IMR-90 (cell line): ENCODE measurements around the gene FGF16.

Experiments
- CEBPB ChIP-seq: IDR thresholded peaks from 2 replicates; pipeline ENCODE4 v1.6.1; 2012; ENCODE audit warnings: low read depth, low read length, improper control_type of control experiment
- FOS ChIP-seq: fragments of 150-350 bp; IDR thresholded peaks from 2 replicates; pipeline ENCODE4 v1.6.1; 2016; ENCODE audit warnings: low read depth, low read length
- MAFK ChIP-seq: IDR thresholded peaks from 2 replicates; pipeline ENCODE4 v1.6.1; 2012; ENCODE audit warnings: low read depth, low read length, improper control_type of control experiment
- MAZ ChIP-seq: IDR thresholded peaks from 2 replicates; pipeline ENCODE4 v1.6.1; 2012; ENCODE audit warnings: low read depth, mild to moderate bottlenecking, low read length, improper control_type of control experiment, moderate library complexity, borderline replicate concordance
- POLR2A ChIP-seq: IDR thresholded peaks from 2 replicates; pipeline ENCODE4 v1.6.1; 2012; ENCODE audit warnings: mild to moderate bottlenecking, low read depth, low read length
- RCOR1 ChIP-seq: IDR thresholded peaks from 2 replicates; pipeline ENCODE4 v1.6.1; 2012; ENCODE audit warnings: mild to moderate bottlenecking, low read length, improper control_type of control experiment; ENCODE audit not compliant: insufficient replicate concordance
- RFX5 ChIP-seq: IDR thresholded peaks from 2 replicates; pipeline ENCODE4 v1.8.0; 2012; ENCODE audit warnings: low read depth, mild to moderate bottlenecking, low read length, moderate library complexity
- TF ChIP-seq, protein P1 (sequence below): conservative IDR thresholded peaks from 2 replicates; pipeline ENCODE4 v1.5.1; 2012; ENCODE audit warnings: mild to moderate bottlenecking, low read depth, low read length, improper control_type of control experiment

DNA sequence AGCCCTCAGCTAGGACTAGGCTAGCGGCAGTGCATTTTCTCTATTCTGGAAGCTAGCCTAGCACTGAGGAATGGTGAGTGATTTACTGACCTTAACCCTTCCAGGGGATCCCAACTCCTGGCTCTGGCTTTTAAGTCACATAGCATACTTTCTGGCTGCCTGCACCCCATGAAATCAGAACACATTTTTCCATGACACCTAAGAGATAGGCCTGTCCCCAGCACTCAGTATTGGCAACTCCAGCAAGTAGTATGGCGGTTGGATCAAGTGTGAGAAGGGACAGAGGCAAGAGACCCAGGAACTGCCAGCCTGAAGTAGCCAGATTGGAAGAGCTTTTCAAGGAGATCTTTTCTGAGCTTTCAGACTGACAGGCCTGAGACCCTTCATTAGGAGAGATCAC lies 8.2 kb downstream of the FGF16 start:
- TF ChIP-seq, protein P1, sequence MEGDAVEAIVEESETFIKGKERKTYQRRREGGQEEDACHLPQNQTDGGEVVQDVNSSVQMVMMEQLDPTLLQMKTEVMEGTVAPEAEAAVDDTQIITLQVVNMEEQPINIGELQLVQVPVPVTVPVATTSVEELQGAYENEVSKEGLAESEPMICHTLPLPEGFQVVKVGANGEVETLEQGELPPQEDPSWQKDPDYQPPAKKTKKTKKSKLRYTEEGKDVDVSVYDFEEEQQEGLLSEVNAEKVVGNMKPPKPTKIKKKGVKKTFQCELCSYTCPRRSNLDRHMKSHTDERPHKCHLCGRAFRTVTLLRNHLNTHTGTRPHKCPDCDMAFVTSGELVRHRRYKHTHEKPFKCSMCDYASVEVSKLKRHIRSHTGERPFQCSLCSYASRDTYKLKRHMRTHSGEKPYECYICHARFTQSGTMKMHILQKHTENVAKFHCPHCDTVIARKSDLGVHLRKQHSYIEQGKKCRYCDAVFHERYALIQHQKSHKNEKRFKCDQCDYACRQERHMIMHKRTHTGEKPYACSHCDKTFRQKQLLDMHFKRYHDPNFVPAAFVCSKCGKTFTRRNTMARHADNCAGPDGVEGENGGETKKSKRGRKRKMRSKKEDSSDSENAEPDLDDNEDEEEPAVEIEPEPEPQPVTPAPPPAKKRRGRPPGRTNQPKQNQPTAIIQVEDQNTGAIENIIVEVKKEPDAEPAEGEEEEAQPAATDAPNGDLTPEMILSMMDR: no peak
- TF ChIP-seq POLR2A (no peak), MAZ (no peak), FOS (no peak), CEBPB (no peak), RFX5 (no peak), RCOR1 (no peak), MAFK (no peak)
